Measurements from ENCODE around the gene GUCD1.

The GUCD1 gene

GRCh38 chr22:24589518-24590030, 34.6 kb upstream of the GUCD1 start:
- DNase-seq, result no peak

DNA sequence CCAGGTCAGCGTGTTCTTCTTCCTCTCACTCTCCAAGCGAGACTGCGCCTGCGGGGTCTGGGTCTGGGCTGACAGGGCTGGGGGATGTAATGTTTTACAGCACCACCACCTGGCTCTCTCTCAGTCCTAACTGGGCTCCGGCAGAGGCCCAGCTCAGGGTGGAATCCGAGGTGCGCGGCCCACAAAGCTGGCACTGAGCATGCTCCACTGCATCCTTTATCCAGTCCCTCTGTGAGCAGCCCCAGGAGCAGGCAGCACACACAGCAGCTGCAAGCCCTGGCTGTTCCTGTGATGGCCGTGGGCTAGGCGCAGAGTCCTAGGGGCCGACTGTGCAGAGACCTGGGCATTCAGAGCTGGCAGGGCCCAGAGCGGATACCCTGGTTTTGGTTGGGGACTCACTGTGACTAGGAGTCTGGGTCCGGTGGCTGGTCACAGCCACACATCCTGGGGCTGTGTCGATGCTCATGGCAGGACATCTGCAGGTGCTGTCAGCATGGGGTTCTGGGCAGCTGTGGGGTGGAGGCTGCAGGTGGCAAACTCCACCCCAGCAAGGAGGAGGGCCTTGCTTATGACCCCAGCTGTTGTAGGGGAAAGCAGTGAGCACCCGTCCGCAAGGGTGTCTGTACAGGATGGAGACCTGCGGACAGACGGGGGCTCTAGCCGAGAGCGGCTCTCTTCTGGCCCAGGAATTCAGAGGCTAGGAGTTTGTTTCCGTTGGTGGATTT, 34.0 kb upstream of the GUCD1 start:
- no peak for DNase-seq

GRCh38 chr22:24588381-24588756, 33.4 kb upstream of the GUCD1 start:
- DNase-seq, result no peak

GRCh38 chr22:24587948-24588347, 33.0 kb upstream of the GUCD1 start:
- no peak for DNase-seq

- no peak for DNase-seq
Observed at GRCh38 chr22:24587251-24587650, 32.3 kb upstream of the GUCD1 start.

- no peak for DNase-seq
Observed at GRCh38 chr22:24585927-24586546, 31.1 kb upstream of the GUCD1 start.

DNA sequence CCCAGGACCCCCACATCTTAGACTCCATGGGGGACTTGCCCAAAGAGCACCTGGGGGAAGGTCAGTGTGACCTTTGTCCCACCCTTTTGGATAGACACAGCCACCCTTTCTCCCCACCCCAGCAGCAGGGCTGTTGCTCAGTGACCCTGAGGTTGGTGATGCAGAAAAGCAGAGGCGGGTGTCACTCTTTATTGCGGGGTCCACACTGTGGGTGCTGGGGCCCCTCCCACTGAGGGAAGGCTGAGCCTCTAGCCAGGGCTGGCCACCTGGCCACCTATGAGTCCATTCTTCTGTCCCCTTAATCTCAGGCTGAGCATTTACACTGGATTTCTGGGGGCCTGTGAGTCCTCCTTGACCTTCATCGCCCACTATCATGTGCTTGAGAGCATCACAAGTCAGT, 30.5 kb upstream of the GUCD1 start:
- no peak for DNase-seq

GRCh38 chr22:24584871-24585411, 30.0 kb upstream of the GUCD1 start:
- no peak for DNase-seq

GRCh38 chr22:24584166-24584790, 29.3 kb upstream of the GUCD1 start:
- no peak for DNase-seq

- DNase-seq, result no peak
Observed at GRCh38 chr22:24583221-24584165, 28.6 kb upstream of the GUCD1 start.

- DNase-seq, result no peak
Observed at GRCh38 chr22:24582056-24582814, 27.3 kb upstream of the GUCD1 start.

GRCh38 chr22:24580276-24580675, 25.3 kb upstream of the GUCD1 start:
- DNase-seq, result no peak

GRCh38 chr22:24579258-24579601, 24.3 kb upstream of the GUCD1 start:
- DNase-seq, result no peak

DNA sequence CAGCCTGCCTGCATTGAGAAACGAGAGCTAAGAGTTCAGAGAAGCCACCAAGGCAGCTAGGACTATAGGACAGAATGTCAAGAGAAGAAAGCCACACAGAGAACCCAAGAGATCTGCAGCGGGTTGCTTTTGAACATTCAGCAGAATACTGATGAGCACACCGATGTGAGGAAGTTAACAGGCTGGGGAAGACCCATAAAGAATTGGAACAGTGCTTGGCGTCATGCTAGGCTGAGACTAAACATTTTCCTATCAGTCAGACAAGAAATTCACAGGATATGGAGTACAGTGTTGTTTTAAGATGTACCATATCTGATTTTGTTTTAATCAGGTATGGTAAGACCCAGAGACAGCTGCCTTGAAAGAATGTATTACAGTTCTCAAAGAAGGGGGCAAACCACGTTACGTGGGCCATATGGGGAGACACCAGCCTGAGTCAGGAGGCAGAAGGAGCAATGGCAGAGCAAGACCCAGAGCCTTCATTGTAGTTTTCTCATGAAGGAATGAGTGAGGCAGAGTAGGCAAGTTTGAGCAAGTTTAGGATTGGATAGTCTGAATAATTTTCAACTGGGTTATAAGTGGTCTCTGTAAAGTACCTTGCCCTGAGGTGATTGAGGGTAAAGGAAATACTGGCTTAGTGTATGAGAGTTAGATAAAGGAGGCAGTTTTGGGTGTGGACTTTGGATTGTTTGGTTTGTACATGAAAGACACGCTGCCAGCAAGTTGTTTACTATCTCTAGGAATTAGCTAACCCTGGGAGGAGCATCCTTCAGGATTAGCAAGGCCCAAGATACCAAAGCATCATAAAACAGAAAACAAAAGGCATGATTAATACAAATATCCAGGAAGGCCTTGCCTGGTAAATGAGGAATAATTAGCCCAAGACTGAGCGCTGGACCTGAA, 23.7 kb upstream of the GUCD1 start:
- DNase-seq, result no peak

GRCh38 chr22:24576778-24577177, 21.8 kb upstream of the GUCD1 start:
- DNase-seq, result no peak

DNA sequence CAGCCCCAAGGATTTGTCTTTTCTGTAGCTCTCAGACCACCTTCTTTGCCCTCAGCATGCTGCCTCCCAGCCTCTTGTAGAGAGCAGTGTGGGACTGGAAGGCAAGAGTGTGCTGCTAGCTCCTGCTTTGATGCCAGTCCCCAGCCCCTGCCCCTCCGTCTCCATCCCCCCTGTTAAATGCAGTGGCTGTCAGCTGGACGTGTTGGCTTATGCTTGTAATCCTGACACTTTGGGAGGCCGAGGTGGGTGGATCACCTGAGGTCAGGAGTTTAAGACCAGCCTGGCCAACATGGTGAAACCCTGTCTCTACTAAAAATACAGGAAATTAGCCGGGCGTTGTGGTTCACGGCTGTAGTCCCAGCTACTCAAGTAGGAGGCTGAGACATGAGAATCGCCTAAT, 16.3 kb upstream of the GUCD1 start:
- no peak for DNase-seq

GRCh38 chr22:24567668-24568067, 12.7 kb upstream of the GUCD1 start:
- DNase-seq, result no peak

GRCh38 chr22:24566899-24567511, 12.1 kb upstream of the GUCD1 start:
- DNase-seq, result no peak

DNA sequence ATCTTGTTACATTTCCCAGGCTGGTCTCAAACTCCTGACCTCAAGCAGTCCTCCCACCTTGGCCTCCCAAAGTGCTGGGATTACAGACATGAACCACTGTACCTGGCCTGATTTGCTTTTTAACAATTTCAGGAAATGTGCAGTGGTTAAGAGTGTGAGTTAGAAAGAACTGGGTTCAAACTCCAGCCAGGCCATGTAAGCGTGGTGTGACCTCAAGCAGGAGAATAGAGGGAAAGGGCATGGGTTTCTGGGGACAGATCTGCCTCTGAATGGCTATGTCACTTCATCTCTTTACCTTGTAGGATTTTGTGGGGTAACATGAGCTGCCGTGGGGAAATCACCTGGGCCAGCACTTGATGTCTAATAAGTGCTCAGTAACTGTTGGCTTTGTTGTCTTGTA, 10.1 kb upstream of the GUCD1 start:
- no peak for DNase-seq

DNA sequence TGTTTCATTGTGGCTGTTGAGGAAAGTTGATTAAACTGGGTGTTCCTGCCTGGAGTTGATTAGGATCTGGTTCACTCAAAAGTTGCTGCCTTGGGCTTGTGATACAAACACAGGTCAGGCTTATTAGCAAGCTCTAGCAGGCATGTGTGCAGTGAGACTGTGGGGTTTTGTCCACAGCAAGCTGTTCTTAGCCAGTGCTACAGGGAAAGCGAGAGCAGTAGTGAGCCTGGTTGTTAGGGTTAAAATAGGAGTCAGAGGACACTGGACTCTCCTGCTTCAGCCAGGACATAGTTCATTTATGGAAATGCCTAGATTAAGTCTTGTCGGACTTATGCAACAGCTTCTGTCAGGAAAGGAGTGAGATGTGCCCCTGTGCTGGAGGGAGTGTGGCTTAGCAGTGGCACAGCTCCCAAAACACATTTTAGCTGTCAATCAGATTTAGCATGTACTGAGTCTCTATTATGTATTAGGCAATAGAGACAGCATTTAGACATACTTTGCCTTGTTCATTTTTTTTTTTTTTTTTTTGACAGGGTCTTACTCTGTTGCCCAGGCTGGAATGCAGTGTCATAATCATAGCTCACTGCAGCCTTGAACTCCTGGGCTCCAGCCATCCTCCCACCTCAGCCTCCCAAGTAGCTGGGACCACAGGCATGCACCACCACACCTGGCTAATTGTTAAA, 9.6 kb upstream of the GUCD1 start:
- no peak for DNase-seq
